RWPE1 (cell line): ENCODE measurements around the gene DYNLT2.

Source experiments
- CTCF ChIA-PET: fragments of 350-600 bp; sonication (Branson Sonifier 250); formaldehyde crosslinking; extraction: SDS; loops from one replicate; lab custom pipeline; 2021; lab: Yijun Ruan, JAX
- POLR2A ChIA-PET: fragments of 400-600 bp; formaldehyde crosslinking; extraction: SDS; loops from one replicate; lab custom pipeline; 2020; ENCODE audit warnings: antibody characterized with exemption; ENCODE audit not compliant: low non-redundant PET; lab: Yijun Ruan, JAX
- DNase-seq: peaks from one replicate; pipeline ENCODE4 v3.0.0; 2012; ENCODE audit warnings: low spot score
- H3K27ac ChIP-seq: fragments of 450-650 bp; 2 replicates; pipeline ENCODE4 v1.5.1; 2017
- TF ChIP-seq, protein P1 (sequence below): fragments of 450-650 bp; conservative IDR thresholded peaks from 2 replicates; pipeline ENCODE4 v1.5.1; 2017; ENCODE audit warnings: low read depth, mild to moderate bottlenecking

Gene DYNLT2

DNA sequence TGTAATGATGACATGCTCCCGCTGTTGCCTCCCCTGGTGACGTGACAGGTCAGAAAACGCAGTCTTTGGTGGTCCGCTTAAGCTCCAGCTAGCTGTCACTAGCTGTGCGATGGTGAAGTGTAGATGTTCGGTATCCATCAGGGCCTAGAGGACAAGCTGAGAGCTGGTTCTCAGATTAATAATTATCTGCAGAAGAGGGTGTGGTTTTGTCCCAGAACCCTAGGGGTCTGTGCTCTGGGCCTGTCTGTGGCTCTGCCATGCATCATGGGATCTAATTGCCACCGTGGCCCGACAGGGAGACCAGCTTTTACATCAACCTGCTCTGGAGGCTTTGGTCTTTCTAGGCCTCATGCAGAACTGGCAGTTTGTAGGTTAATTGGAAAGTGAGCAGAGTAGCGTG, 34.2 kb upstream of the DYNLT2 start:
- no peak overlapping the region for H3K27ac ChIP-seq
- ChIA-PET CTCF (interaction anchor here (0.6 kb wide), 1 partner anchor 829 kb away, joined by 3 read pairs; no protein-coding TSS in a partner anchor), POLR2A (no interaction called here)
- TF ChIP-seq, protein P1, sequence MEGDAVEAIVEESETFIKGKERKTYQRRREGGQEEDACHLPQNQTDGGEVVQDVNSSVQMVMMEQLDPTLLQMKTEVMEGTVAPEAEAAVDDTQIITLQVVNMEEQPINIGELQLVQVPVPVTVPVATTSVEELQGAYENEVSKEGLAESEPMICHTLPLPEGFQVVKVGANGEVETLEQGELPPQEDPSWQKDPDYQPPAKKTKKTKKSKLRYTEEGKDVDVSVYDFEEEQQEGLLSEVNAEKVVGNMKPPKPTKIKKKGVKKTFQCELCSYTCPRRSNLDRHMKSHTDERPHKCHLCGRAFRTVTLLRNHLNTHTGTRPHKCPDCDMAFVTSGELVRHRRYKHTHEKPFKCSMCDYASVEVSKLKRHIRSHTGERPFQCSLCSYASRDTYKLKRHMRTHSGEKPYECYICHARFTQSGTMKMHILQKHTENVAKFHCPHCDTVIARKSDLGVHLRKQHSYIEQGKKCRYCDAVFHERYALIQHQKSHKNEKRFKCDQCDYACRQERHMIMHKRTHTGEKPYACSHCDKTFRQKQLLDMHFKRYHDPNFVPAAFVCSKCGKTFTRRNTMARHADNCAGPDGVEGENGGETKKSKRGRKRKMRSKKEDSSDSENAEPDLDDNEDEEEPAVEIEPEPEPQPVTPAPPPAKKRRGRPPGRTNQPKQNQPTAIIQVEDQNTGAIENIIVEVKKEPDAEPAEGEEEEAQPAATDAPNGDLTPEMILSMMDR: no peak
- DNase-seq: no peak

DNA sequence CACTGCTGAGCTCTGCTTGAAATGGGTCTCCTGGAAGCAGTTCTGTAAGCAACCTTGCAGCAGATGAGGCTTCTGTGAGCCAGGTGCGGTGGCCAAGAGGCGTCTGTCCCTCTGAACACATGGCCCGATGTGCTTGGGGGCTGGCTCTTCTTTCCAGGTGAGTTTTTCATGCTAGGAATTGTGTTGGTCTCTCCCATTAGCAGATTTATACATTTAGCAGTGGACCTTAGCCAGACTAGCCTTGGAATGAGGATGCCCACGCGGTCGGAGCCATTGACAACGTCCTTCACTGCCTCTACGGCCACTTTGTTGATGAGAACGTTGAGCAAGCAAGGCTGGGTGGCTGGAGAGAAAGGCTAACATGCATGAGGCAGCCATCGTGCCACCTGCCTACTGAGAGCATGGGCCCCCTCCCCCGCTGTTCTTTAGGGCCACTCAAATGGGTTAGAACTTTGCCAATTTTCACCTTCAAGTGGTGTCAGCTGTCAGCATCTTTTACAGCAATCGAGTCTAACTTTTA, 33.5 kb upstream of the DYNLT2 start:
- H3K27ac ChIP-seq: no peak overlapping the region
- POLR2A ChIA-PET: no interaction called here
- DNase-seq: no peak
- TF ChIP-seq, protein P1: no peak
- CTCF ChIA-PET: no interaction called here

DNA sequence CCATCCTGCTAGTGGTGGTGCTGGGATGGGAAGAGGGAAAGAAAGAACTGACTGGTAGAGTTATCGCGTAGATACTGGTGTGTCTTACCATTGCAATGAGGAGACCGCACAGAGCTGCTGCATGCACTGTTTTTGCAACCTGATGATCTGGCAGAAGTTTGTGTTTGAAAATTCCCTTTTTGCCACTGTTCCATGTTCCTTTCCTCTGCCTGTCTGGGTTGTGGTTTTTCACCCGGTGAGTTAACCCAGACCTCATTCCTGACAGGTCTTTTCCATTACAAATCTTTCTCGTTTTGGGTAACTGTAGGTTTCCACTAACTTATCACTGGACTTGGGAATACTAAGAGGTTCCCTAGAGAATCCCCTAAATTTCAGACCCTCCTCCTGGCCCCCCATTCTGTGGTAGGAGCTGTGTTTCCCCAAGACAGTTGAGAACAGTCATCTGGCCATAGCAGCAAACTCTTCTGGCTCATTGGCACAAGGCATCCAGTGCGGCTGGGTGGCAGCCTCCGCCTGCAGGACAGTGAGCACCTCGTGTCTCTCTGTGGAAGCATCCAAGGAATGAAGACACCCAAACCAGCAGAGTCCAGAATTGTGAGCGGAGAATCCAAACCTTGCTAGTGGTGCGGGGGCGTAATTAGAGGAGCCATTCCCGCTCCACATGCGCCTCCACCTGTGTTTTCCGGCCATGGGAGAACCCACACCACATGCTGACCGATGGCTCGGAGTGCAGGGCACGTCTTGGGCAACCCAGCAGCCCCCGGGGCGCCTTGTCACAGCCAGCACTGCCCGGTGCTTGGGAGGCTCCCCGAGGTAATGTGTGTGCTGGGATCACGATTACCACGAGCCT, 32.8 kb upstream of the DYNLT2 start:
- CTCF ChIA-PET: interaction anchor here (0.5 to 0.6 kb wide), 2 partner anchors 106 to 689 kb away, joined by 3 to 4 read pairs; no protein-coding TSS in a partner anchor
- POLR2A ChIA-PET: no interaction called here
- TF ChIP-seq, protein P1: no peak
- DNase-seq: no peak
- no peak overlapping the region for H3K27ac ChIP-seq

DNA sequence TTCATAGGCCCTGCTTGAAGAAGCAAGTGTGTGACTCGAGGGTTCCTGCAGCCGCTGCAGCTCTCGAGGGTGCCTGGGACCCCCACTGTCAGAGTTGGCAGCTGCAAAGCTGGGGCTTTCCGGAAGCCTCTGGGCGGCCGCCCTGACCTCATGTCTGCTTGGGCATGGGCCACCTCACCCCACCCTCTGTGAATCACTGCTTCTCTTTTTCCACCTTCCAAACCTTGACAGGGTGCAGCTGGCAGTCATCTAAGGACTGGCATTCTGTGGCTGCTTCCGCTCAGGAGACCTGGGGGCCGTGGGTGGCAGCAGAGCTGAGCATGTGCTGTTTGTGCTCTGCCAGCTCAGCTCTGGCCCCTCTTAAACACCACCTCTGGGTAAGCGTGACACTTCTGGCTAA, 32.0 kb upstream of the DYNLT2 start:
- CTCF ChIA-PET: interaction anchor here (0.6 kb wide), 1 partner anchor 105 kb away, joined by 3 read pairs; no protein-coding TSS in a partner anchor
- H3K27ac ChIP-seq: no peak overlapping the region
- DNase-seq: no peak
- POLR2A ChIA-PET: no interaction called here
- TF ChIP-seq, protein P1: no peak

DNA sequence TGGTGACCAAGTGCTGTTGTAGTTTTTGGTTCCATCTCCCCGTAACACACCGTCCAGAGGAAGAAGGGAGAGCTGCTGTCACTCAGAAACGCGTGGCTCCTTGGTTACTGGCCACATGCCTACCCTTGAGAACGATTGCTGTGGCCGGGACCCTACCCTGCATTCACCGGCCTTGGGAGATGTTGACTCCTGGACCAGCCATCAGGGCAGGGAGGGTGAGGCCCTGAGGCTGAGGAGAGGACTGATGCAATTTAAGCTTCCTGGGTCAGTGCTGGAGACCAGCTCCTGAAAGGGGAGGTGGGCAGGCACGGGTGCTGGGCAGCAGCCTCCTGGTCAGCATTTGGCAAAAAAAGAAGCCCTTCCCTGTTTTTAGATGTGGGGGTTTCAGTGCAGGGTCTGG, 31.6 kb upstream of the DYNLT2 start:
- ChIA-PET POLR2A (no interaction called here), CTCF (no interaction called here)
- no peak overlapping the region for H3K27ac ChIP-seq
- TF ChIP-seq, protein P1: no peak
- DNase-seq: no peak

DNA sequence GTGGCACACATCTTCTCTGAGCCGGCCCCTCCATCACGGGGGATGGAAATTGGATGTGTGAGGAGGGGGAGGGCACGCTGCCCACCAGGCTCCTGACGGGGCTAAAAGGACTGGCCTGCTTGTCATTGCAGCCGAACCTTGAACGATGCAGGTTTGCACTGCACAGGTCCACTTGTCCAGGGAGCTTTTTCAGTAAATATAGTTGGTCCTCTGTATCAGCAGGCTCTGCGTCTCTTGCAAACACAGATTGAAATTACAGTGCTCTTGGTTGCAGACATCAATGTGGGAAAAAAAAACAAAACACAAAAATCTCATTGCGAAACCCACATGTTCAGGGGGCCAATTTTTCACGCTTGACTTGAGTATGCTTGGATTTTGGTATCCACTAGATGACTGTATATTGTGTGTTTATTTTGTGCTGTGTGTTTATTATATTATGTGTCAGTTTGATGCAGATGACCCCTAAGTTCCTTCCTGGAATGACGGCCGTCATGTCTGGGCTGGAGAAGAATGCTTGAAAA, 29.3 kb upstream of the DYNLT2 start:
- POLR2A ChIA-PET: interaction anchor here (0.7 kb wide), 1 partner anchor 796 kb away, joined by 4 read pairs; no protein-coding TSS in a partner anchor
- CTCF ChIA-PET: interaction anchor here (0.5 to 1.0 kb wide), 2 partner anchors 51 to 384 kb away, joined by 3 read pairs; no protein-coding TSS in a partner anchor
- peak; percentile 23 for DNase-seq
- H3K27ac ChIP-seq: peak overlapping the region; percentile 76
- TF ChIP-seq, protein P1: no peak
